WTC11 (cell line): ENCODE data around the gene F11R. TPM values are rescaled to one million over a fixed set of nuclear protein-coding genes. Genes with fewer than 3 reads are reported as not detected.

Source experiments
- ATAC-seq: fragments of 200-7000 bp; cut with Tn5 transposase; 2 replicates; pipeline ENCODE4 v1.10.0; 2021; ENCODE audit warnings: mild to moderate bottlenecking, moderate library complexity
- CTCF ChIA-PET: fragments of 300-600 bp; sonication (Branson Sonifier 250); formaldehyde crosslinking; loops from one replicate; lab custom pipeline; 2021; ENCODE audit warnings: antibody characterized with exemption; lab: Charles Lee
- POLR2A ChIA-PET: fragments of 350-600 bp; sonication (Branson Sonifier 250); formaldehyde crosslinking; loops from one replicate; lab custom pipeline; 2021; ENCODE audit warnings: antibody characterized with exemption; lab: Charles Lee
- DNase-seq: peaks from one replicate; pipeline ENCODE4 v3.0.0; 2021; ENCODE audit warnings: low spot score
- H3K27ac Mint-ChIP-seq: 2 replicates; pipeline ENCODE4 v1.8.0; 2021; ENCODE audit warnings: mixed read lengths
- H3K27me3 Mint-ChIP-seq: 2 replicates; pipeline ENCODE4 v1.8.0; 2021; ENCODE audit warnings: low read depth, mild to moderate bottlenecking, moderate library complexity, mixed read lengths
- H3K36me3 Mint-ChIP-seq: 2 replicates; pipeline ENCODE4 v1.8.0; 2021; ENCODE audit warnings: mixed read lengths
- H3K4me1 Mint-ChIP-seq: 2 replicates; pipeline ENCODE4 v1.8.0; 2022; ENCODE audit warnings: mixed read lengths
- H3K4me3 Mint-ChIP-seq: 2 replicates; pipeline ENCODE4 v1.8.0; 2021; ENCODE audit warnings: mild to moderate bottlenecking, moderate library complexity, mixed read lengths
- H3K9me3 Mint-ChIP-seq: 2 replicates; pipeline ENCODE4 v1.8.0; 2021; ENCODE audit warnings: mixed read lengths
- E2F5 ChIP-seq: sonication (generic); formaldehyde crosslinking; IDR thresholded peaks from 2 replicates; pipeline ENCODE4 v1.8.1; 2022; ENCODE audit warnings: mild to moderate bottlenecking, moderate library complexity, missing genetic modification reagents
- GTF2I ChIP-seq: fragments of 250-450 bp; sonication (Bioruptor Pico); conservative IDR thresholded peaks from 2 replicates; pipeline ENCODE4 v1.4.0; 2021; ENCODE audit warnings: mild to moderate bottlenecking
- HMGA2 ChIP-seq: fragments of 250-450 bp; sonication (Bioruptor Pico); IDR thresholded peaks from 2 replicates; pipeline ENCODE4 v1.4.0; 2021; ENCODE audit warnings: mild to moderate bottlenecking, moderate library complexity
- JUN ChIP-seq: sonication (generic); formaldehyde crosslinking; IDR thresholded peaks from 2 replicates; pipeline ENCODE4 v1.8.0; 2023; ENCODE audit warnings: mild to moderate bottlenecking, missing genetic modification reagents
- NFYB ChIP-seq: sonication (generic); formaldehyde crosslinking; conservative IDR thresholded peaks from 2 replicates; pipeline ENCODE4 v1.8.0; 2022; ENCODE audit warnings: low read depth, missing genetic modification reagents
- NR1H2 ChIP-seq: sonication (generic); formaldehyde crosslinking; IDR thresholded peaks from 2 replicates; pipeline ENCODE4 v1.9.0; 2021; ENCODE audit warnings: mild to moderate bottlenecking, moderate library complexity, missing genetic modification reagents
- PREB ChIP-seq: sonication (generic); formaldehyde crosslinking; IDR thresholded peaks from 2 replicates; pipeline ENCODE4 v1.8.1; 2022; ENCODE audit warnings: mild to moderate bottlenecking, missing genetic modification reagents, moderate library complexity, borderline replicate concordance
- SOX15 ChIP-seq: fragments of 250-450 bp; sonication (Bioruptor Pico); IDR thresholded peaks from 2 replicates; pipeline ENCODE4 v1.9.0; 2021; ENCODE audit warnings: mild to moderate bottlenecking
- SP1 ChIP-seq: sonication (generic); formaldehyde crosslinking; conservative IDR thresholded peaks from 2 replicates; pipeline ENCODE4 v1.8.1; 2022; ENCODE audit warnings: missing genetic modification reagents
- TCF7 ChIP-seq: sonication (generic); formaldehyde crosslinking; IDR thresholded peaks from 2 replicates; pipeline ENCODE4 v1.8.0; 2022; ENCODE audit warnings: mild to moderate bottlenecking, low read depth, missing genetic modification reagents, moderate library complexity
- TEAD1 ChIP-seq: sonication (generic); formaldehyde crosslinking; IDR thresholded peaks from 2 replicates; pipeline ENCODE4 v1.8.0; 2022; ENCODE audit warnings: mild to moderate bottlenecking, missing genetic modification reagents
- ZBTB21 ChIP-seq: sonication (generic); formaldehyde crosslinking; IDR thresholded peaks from 2 replicates; pipeline ENCODE4 v1.8.1; 2023; ENCODE audit warnings: mild to moderate bottlenecking, missing genetic modification reagents, borderline replicate concordance
- ZNF232 ChIP-seq: sonication (generic); formaldehyde crosslinking; IDR thresholded peaks from 2 replicates; pipeline ENCODE4 v1.8.0; 2022; ENCODE audit warnings: mild to moderate bottlenecking, missing genetic modification reagents
- ZNF416 ChIP-seq: fragments of 250-450 bp; sonication (Bioruptor Pico); IDR thresholded peaks from 2 replicates; pipeline ENCODE4 v1.9.0; 2021; ENCODE audit warnings: mild to moderate bottlenecking, inconsistent platforms
- ZNF423 ChIP-seq: fragments of 250-450 bp; sonication (Bioruptor Pico); IDR thresholded peaks from 2 replicates; pipeline ENCODE4 v2.1.2; 2022; ENCODE audit warnings: mild to moderate bottlenecking, moderate library complexity
- total RNA-seq: library from RNA; stranded (reverse); gene quantifications from 3 replicates; pipeline ENCODE4 v1.2.3, GENCODE V29; 2021
- TF ChIP-seq, protein P1 (sequence below): sonication (generic); formaldehyde crosslinking; IDR thresholded peaks from 2 replicates; pipeline ENCODE4 v1.8.1; 2023; ENCODE audit warnings: mild to moderate bottlenecking, missing genetic modification reagents, moderate library complexity
- TF ChIP-seq, protein P2 (sequence below): sonication (generic); formaldehyde crosslinking; IDR thresholded peaks from 2 replicates; pipeline ENCODE4 v1.8.1; 2022; ENCODE audit warnings: low read depth, missing genetic modification reagents, borderline replicate concordance
- TF ChIP-seq, protein P3 (sequence below): sonication (generic); formaldehyde crosslinking; conservative IDR thresholded peaks from 2 replicates; pipeline ENCODE4 v1.8.1; 2022; ENCODE audit warnings: mild to moderate bottlenecking, missing genetic modification reagents

The F11R gene
- total RNA-seq, 1 experiment from 2014 or later, result 202 TPM

DNA sequence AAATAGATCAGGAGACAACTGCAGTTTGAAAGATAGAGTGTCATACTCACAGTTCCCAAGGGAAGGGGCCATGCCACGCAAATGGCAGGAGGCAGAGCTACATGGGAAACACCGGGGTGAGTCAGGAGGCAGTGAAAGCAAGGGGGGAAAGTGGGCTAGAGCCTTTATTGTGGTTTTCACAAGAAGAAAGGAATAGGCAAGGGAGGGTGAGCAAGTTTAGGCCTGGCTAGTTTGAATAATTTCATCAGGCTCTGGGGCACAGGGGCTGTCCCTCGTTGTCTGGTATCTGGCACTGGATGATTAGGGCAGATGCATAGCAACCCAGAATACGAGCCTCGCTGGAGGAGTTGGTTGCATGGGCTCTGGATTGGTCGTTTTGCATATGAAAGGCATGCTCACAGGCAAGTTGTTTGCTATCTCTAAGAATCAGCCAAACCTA is 49.3 kb downstream of the F11R start (continued):
- TF ChIP-seq PREB (CRISPR knock-in tag), result no peak
- no peak for TF ChIP-seq TCF7
- TF ChIP-seq ZNF423 (CRISPR knock-in tag), result no peak
- TF ChIP-seq, protein P1, sequence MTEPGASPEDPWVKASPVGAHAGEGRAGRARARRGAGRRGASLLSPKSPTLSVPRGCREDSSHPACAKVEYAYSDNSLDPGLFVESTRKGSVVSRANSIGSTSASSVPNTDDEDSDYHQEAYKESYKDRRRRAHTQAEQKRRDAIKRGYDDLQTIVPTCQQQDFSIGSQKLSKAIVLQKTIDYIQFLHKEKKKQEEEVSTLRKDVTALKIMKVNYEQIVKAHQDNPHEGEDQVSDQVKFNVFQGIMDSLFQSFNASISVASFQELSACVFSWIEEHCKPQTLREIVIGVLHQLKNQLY (CRISPR knock-in tag), result no peak
- TF ChIP-seq, protein P2, sequence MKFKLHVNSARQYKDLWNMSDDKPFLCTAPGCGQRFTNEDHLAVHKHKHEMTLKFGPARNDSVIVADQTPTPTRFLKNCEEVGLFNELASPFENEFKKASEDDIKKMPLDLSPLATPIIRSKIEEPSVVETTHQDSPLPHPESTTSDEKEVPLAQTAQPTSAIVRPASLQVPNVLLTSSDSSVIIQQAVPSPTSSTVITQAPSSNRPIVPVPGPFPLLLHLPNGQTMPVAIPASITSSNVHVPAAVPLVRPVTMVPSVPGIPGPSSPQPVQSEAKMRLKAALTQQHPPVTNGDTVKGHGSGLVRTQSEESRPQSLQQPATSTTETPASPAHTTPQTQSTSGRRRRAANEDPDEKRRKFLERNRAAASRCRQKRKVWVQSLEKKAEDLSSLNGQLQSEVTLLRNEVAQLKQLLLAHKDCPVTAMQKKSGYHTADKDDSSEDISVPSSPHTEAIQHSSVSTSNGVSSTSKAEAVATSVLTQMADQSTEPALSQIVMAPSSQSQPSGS (CRISPR knock-in tag), result no peak
- TF ChIP-seq TEAD1 (CRISPR knock-in tag), result no peak
- no peak for TF ChIP-seq JUN (CRISPR knock-in tag)
- no peak for TF ChIP-seq ZNF232 (CRISPR knock-in tag)
- no peak for TF ChIP-seq NR1H2 (CRISPR knock-in tag)
- no peak for TF ChIP-seq E2F5 (CRISPR knock-in tag)

GRCh38 chr1:160963521-160963920 is 57.4 kb downstream of the F11R start:
- peaks cover 5% of the 10 kb centered on the region for H3K9me3 Mint-ChIP-seq
- TF ChIP-seq, protein P1 (CRISPR knock-in tag), result no peak
- no peak for TF ChIP-seq ZNF416
- TF ChIP-seq, protein P3, sequence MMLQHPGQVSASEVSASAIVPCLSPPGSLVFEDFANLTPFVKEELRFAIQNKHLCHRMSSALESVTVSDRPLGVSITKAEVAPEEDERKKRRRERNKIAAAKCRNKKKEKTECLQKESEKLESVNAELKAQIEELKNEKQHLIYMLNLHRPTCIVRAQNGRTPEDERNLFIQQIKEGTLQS (CRISPR knock-in tag), result no peak
- TF ChIP-seq SP1, result no peak
- TF ChIP-seq ZBTB21, result no peak
- no peak for TF ChIP-seq JUN (CRISPR knock-in tag)
- H3K27me3 Mint-ChIP-seq, result no peaks in the 10 kb centered on the region
- CTCF ChIA-PET, result interaction anchor here (0.6 to 2.8 kb wide), 4 partner anchors 9 to 37 kb away, joined by 3 to 12 read pairs (median 6); partner anchors contain the start of gene ITLN2
- H3K36me3 Mint-ChIP-seq, result peaks cover 5% of the 10 kb centered on the region; the same call in 1 of the 2 replicates
- no peak overlapping the region for H3K4me3 Mint-ChIP-seq
- POLR2A ChIA-PET, result no interaction called here
- H3K4me1 Mint-ChIP-seq, result peaks cover 13% of the 10 kb centered on the region
- DNase-seq (no peak), ATAC-seq (no peak)
- H3K27ac Mint-ChIP-seq, result no peak overlapping the region

DNA sequence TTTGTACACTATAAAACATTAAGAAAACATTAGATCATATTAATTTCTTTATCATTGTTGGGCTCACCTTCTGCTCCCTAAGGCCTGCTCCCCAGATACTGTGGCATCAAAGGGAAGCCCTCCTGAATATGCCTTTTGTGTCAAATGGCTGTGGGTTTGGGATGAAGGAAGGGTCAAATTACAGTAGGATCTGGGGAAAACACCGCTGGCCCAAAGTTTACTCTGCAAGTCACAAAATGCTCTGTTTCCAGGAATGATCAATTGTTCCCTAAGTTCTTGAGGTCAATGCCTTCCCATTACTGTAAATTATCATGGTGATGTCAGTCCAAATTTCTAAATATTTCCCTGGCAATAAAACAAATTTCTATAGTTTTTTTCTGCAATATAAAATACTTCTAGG is 59.5 kb downstream of the F11R start:
- no peak for DNase-seq
- TF ChIP-seq NFYB (CRISPR knock-in tag) (no peak), SOX15 (CRISPR knock-in tag) (no peak), GTF2I (CRISPR knock-in tag) (no peak), HMGA2 (CRISPR knock-in tag) (no peak), SP1 (no peak)
- ATAC-seq, result peak; percentile 61
- peaks cover 5% of the 10 kb centered on the region for H3K9me3 Mint-ChIP-seq
- H3K27me3 Mint-ChIP-seq, result no peaks in the 10 kb centered on the region
- peaks cover 5% of the 10 kb centered on the region; the same call in 1 of the 2 replicates for H3K36me3 Mint-ChIP-seq
- ChIA-PET POLR2A (no interaction called here), CTCF (interaction anchor here (1.4 to 2.8 kb wide), 2 partner anchors 9 to 29 kb away, joined by 5 to 7 read pairs; no protein-coding TSS in a partner anchor)
- H3K4me1 Mint-ChIP-seq, result peaks cover 20% of the 10 kb centered on the region
- no peak overlapping the region for H3K4me3 Mint-ChIP-seq
- H3K27ac Mint-ChIP-seq, result peak overlapping the region; percentile 76; the same call in 1 of the 2 replicates
